Measurements from ENCODE around the gene NBEAL2. TPM values are rescaled to one million over a fixed set of nuclear protein-coding genes. Genes with fewer than 3 reads are reported as not detected.

Gene NBEAL2
- total RNA-seq, 1 donor from 2014 or later = 14.8 TPM

DNA sequence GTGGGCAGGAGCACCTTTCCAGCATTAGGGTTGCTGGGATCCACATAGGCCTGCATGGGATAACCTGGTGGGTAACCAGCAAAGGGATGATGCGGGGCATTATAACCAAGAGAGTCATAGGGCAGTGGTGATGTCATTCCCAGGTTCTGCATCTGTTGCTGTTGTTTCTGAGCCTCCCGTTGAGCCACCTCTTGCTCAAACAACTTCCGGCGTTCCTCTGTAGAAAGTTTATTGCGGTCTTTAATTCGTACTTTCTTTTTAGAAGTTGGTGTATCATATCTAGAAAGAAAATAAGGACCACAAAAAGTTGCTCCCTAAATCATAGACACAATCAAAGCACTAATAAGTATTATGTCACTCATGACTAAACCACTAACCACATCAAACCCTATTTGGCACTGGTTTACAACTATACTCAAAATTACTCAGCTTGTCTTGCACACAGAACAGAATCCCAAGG lies 77.8 kb downstream of the NBEAL2 start:
- no peak overlapping the region for H3K4me3 ChIP-seq (ENCODE audit: insufficient read depth, low read depth, low read length)
- no peak overlapping the region for H3K27ac ChIP-seq (ENCODE audit: low read depth, low read length)
- H3K27me3 Mint-ChIP-seq (ENCODE audit: low read depth, unreplicated experiment) = no peaks in the 10 kb centered on the region
- H3K27ac Mint-ChIP-seq (ENCODE audit: unreplicated experiment) = peak overlapping the region; percentile 35
- no peak for TF ChIP-seq CTCF (IDR thresholded peaks at IDR 0.05; ENCODE audit: insufficient read depth, low read depth, low read length)
- TF ChIP-seq EZH2 (IDR thresholded peaks at IDR 0.05; ENCODE audit: insufficient read depth, low read length) = no peak
- peaks cover 9% of the 10 kb centered on the region for H3K36me3 Mint-ChIP-seq (ENCODE audit: low read depth, unreplicated experiment)
- H2AFZ ChIP-seq (ENCODE audit: low read depth, low read length) = no peak overlapping the region
- no peak overlapping the region for H3K9ac ChIP-seq (ENCODE audit: low read length)
- H3K9me3 Mint-ChIP-seq (ENCODE audit: unreplicated experiment) = no peaks in the 10 kb centered on the region
- no peaks in the 10 kb centered on the region for H3K4me1 ChIP-seq (ENCODE audit: insufficient read depth, low read length)
- peaks cover 10% of the 10 kb centered on the region for H3K4me1 Mint-ChIP-seq (ENCODE audit: low read depth, unreplicated experiment)
- peaks cover 56% of the 10 kb centered on the region for H3K79me2 ChIP-seq (ENCODE audit: insufficient read depth, low read length)
- H3K4me3 Mint-ChIP-seq (ENCODE audit: unreplicated experiment) = no peak overlapping the region
- H3K36me3 ChIP-seq (ENCODE audit: insufficient read depth, low read length) = peaks cover 19% of the 10 kb centered on the region
- H4K20me1 ChIP-seq (ENCODE audit: insufficient read depth, low read length) = peaks cover 71% of the 10 kb centered on the region
- FAIRE-seq = no peak
- H3K9me3 ChIP-seq (ENCODE audit: insufficient read depth, low read depth, low read length) = no peaks in the 10 kb centered on the region
- H3K4me2 ChIP-seq (ENCODE audit: low read length) = no peak overlapping the region
- H3K27me3 ChIP-seq (ENCODE audit: insufficient read depth, low read length) = no peaks in the 10 kb centered on the region
- peak; percentile 69 for DNase-seq (ENCODE audit: low read depth)

Other genes with a start within 250 kb of the NBEAL2 start
- 0.43 and 0.89 TPM in 2 replicates for gene MYL3, start 116.2 kb upstream of the NBEAL2 start, total RNA-seq
- gene PTH1R, start 101.9 kb upstream of the NBEAL2 start, total RNA-seq = 4.4 and 5.2 TPM in 2 replicates
- 26.2 and 29.0 TPM in 2 replicates for gene CCDC12, start 2.9 kb upstream of the NBEAL2 start, total RNA-seq
- 41.4 and 46.5 TPM in 2 replicates for gene SETD2, start 184.4 kb downstream of the NBEAL2 start, total RNA-seq

All from astrocyte (in vitro differentiated cells and primary cell).